ENCODE results near the gene CFAP299.
"Not testable (repeated sequence)": the region's sequence is repeated elsewhere in the genome, so short reads cannot be mapped to it uniquely, and the experiment has no call there.

CFAP299 gene

GRCh38 chr4:80309294-80310004 is 26.1 kb upstream of the CFAP299 start:
- no peak for TF ChIP-seq CTCF (IDR thresholded peaks at IDR 0.05; ENCODE audit: low read depth, low read length, missing control alignments)
- DNase-seq (ENCODE audit: extremely low read depth, low read depth) = peak; percentile 56
- no peak overlapping the region for H3K4me3 ChIP-seq (replicated peaks; ENCODE audit: low read depth, low read length)

- no peak for DNase-seq (ENCODE audit: extremely low read depth, low read depth)
- no peak for TF ChIP-seq CTCF (IDR thresholded peaks at IDR 0.05; ENCODE audit: low read depth, low read length, missing control alignments)
Observed at GRCh38 chr4:80311130-80311529, 24.4 kb upstream of the CFAP299 start.

GRCh38 chr4:80312124-80312523 is 23.4 kb upstream of the CFAP299 start:
- TF ChIP-seq CTCF (IDR thresholded peaks at IDR 0.05; ENCODE audit: low read depth, low read length, missing control alignments) = no peak
- no peak for DNase-seq (ENCODE audit: extremely low read depth, low read depth)
- H3K4me3 ChIP-seq (replicated peaks; ENCODE audit: low read depth, low read length) = no peak overlapping the region

More at GRCh38 chr4:80311130-80311529, 24.4 kb upstream of the CFAP299 start:
- H3K4me3 ChIP-seq (replicated peaks; ENCODE audit: low read depth, low read length) = no peak overlapping the region

- no peak for DNase-seq (ENCODE audit: extremely low read depth, low read depth)
- H3K4me3 ChIP-seq (replicated peaks; ENCODE audit: low read depth, low read length) = no peak overlapping the region
- TF ChIP-seq CTCF (IDR thresholded peaks at IDR 0.05; ENCODE audit: low read depth, low read length, missing control alignments) = no peak
Observed at GRCh38 chr4:80313627-80314026, 21.9 kb upstream of the CFAP299 start.

GRCh38 chr4:80315848-80316247 is 19.7 kb upstream of the CFAP299 start:
- not testable (repeated sequence) for H3K4me3 ChIP-seq (replicated peaks; ENCODE audit: low read depth, low read length); DNase-seq (ENCODE audit: extremely low read depth, low read depth)

- no peak overlapping the region for H3K4me3 ChIP-seq (replicated peaks; ENCODE audit: low read depth, low read length)
- DNase-seq (ENCODE audit: extremely low read depth, low read depth) = no peak
- no peak for TF ChIP-seq CTCF (IDR thresholded peaks at IDR 0.05; ENCODE audit: low read depth, low read length, missing control alignments)
Observed at GRCh38 chr4:80321341-80321740, 14.2 kb upstream of the CFAP299 start.

- no peak for TF ChIP-seq CTCF (IDR thresholded peaks at IDR 0.05; ENCODE audit: low read depth, low read length, missing control alignments)
- H3K4me3 ChIP-seq (replicated peaks; ENCODE audit: low read depth, low read length) = no peak overlapping the region
Observed at GRCh38 chr4:80321776-80322175, 13.8 kb upstream of the CFAP299 start.

More at GRCh38 chr4:80321776-80322175, 13.8 kb upstream of the CFAP299 start:
- no peak for DNase-seq (ENCODE audit: extremely low read depth, low read depth)

All from HFF-Myc (cell line).